ENCODE results near the gene IL18R1.

The IL18R1 gene

DNA sequence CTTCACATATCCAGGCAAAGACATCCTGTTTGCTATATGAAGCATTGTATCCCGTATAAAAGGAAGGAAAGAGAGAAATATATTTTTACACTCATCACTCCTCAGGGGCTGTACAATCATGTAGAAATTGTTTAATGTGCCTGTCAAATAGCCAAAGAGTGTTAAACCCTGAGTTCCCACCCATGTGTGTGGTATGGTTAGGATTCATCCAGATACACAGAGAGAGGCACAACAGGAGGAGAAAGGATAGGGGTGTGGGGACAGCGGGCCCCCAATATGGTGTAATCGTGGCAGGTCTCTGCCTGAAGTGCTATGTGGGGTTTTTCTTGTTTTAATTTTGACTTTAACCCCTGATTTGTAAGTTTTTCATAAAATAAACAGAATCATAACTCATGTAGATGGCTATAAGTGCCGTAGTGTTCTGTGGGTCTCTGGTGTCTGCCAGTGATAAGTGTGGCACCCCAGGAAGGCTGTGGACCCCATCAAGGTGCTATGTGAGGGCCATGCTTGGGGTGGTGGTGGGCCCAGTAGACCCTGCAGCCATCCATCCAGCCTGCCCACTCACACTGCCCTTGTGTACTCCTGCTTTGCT, 10.2 kb upstream of the IL18R1 start:
- DNase-seq (ENCODE audit: low read depth, low spot score): no peak

- no peak for DNase-seq (ENCODE audit: low read depth, low spot score)
Measured at GRCh38 chr2:102346381-102347130, 9.0 kb upstream of the IL18R1 start.

GRCh38 chr2:102350137-102350793, 5.3 kb upstream of the IL18R1 start:
- no peak for DNase-seq (ENCODE audit: low read depth, low spot score)

GRCh38 chr2:102356381-102356712, 751 bp downstream of the IL18R1 start:
- DNase-seq (ENCODE audit: low read depth, low spot score): no peak

DNA sequence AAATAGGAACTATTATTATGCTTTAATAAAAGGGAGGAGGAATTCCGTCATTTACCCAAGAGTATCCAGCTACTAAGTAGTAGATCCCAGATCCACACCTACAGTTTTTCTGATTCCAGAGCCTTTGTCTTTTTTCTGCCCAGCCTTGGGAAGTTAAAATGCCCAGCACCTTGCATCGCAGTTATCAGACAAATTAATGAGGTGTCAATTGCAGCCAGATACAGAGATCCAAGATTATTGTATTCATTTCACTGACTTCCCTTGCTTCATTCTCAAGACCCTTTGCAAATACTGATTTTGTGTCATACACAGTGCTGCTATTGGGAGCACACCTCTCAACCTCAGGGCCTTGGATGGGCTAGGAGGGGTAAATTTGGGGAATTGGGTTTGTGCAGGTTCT, 1.1 kb downstream of the IL18R1 start:
- no peak for DNase-seq (ENCODE audit: low read depth, low spot score)

- no peak for DNase-seq (ENCODE audit: low read depth, low spot score)
Measured at GRCh38 chr2:102357937-102358336, 2.3 kb downstream of the IL18R1 start.

GRCh38 chr2:102358496-102358895, 2.9 kb downstream of the IL18R1 start:
- DNase-seq (ENCODE audit: low read depth, low spot score): no peak

- DNase-seq (ENCODE audit: low read depth, low spot score): no peak
Measured at GRCh38 chr2:102359527-102359926, 3.9 kb downstream of the IL18R1 start.

GRCh38 chr2:102361632-102362241, 6.1 kb downstream of the IL18R1 start:
- no peak for DNase-seq (ENCODE audit: low read depth, low spot score)

DNA sequence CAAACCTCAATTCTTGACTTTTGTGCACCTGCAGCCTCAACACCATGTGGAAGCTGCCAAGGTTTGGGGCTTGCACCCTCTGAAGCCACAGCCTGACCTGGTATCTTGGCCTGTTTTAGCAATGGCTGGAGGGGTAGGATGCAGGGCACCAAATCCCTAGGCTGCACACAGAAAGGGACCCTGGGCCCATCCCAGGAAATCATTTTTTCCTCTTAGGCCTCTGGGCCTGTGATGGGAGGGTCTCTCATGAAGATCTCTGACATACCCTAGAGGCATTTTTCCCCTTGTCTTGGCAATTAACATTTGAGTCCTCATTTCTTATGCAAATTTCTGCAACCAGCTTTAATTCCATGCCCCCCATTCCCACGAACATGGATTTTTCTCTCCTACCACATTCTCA, 10.2 kb downstream of the IL18R1 start:
- no peak for DNase-seq (ENCODE audit: low read depth, low spot score)

DNA sequence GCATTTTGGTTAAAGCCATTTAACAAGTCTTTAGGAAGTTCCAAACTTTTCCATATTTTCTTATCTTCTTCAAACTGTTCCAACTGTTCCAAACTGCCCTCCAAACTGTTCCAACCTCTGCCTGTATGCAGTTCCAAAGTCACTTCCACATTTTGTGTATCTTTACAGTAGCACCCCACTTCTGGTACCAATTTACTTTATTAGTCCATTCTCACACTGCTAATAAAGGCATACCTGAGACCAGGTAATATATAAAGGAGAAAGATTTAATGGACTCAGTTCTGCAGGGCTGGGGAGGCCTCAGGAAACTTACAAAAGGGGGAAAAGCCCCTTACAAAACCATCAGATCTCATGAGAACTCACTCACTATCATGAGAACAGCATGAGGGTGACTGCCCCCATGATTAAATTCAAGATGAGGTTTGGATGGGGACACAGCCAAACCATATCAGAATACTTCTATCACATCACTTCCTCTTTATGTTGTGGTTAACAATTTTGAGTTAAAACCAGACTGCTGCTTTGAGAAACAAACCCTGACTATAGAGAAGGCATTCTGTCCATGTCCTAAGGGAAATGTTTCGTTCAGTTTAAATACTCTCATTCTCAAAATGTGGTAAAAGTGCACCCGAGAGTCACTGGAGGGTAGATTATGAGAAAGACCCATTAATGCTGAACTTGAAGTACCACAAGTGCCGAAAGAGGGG, 11.0 kb downstream of the IL18R1 start:
- no peak for DNase-seq (ENCODE audit: low read depth, low spot score)

- no peak for DNase-seq (ENCODE audit: low read depth, low spot score)
Measured at GRCh38 chr2:102367331-102367971, 11.9 kb downstream of the IL18R1 start.

DNA sequence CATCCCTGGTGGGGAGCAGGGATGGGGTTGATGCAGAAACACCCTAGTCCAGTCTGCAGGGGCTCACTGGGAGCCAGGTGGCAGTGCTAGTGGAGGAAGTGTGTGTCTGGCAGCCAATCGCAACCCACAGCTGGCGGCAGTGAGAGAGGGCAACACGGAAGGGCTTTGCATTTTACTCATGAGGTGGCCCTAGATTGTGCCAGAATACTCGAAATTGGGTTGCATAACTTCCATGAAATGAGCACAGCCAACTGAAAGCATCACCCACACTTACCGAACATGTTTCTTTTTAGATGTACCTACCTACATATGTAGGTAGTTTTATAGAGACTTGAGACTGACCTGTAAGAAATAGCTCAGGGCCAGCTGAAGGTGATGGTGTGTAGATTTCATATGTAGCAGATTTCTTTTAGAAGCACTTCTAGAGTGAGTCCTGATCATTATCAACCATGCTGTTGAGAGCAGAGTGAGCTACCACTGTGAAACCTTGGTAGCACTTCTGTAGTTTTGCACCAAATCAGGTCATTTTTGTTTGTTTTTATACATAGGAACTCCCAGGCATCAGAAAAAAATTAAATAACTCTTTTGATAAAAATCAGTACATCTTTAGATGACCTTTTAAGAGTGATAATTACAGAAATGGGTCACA, 13.0 kb downstream of the IL18R1 start:
- no peak for DNase-seq (ENCODE audit: low read depth, low spot score)

DNA sequence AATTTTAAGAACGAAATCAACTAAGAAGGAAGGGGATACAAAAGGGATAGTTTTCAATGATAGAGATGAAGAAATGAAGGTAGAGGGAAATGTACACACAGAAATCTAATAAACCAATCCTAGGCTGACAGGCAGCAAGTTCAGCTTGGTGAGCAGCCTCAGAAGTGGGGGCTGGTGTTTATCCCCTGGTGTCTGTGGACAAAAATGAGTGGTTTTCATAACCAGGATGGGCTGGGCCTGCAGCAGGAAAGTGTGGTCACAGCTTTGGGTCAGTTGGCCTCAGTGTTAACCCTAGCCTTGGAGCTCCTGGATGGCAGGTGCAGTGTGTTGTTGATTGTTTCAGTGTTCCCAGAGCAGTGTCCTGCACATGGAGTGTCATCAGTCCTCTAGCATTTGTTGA, 14.3 kb downstream of the IL18R1 start:
- DNase-seq (ENCODE audit: low read depth, low spot score): no peak

- no peak for DNase-seq (ENCODE audit: low read depth, low spot score)
Measured at GRCh38 chr2:102376052-102376591, 20.5 kb downstream of the IL18R1 start.

- DNase-seq (ENCODE audit: low read depth, low spot score): no peak
Measured at GRCh38 chr2:102383722-102384121, 28.1 kb downstream of the IL18R1 start.

DNA sequence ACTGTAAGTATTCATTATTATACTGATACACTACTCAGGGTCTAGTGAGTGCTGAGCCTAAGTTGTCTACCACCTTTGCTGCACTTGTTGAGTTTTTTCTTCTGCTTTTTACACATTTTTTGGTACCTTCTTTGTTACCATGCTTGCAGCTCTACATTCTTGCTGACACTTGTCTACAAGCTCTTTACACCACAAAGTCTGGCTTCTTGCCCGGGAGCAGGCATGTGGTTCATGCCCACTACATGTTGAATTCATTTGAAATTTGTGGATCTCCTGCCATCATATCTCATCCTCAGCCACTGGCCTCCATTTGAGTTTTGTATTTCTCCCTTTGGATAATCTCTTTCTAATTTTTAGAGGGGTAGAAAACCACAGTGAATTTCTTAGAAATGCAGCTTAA, 29.9 kb downstream of the IL18R1 start:
- peak; percentile 54 for DNase-seq (ENCODE audit: low read depth, low spot score)

- no peak for DNase-seq (ENCODE audit: low read depth, low spot score)
Measured at GRCh38 chr2:102386004-102386403, 30.4 kb downstream of the IL18R1 start.

DNA sequence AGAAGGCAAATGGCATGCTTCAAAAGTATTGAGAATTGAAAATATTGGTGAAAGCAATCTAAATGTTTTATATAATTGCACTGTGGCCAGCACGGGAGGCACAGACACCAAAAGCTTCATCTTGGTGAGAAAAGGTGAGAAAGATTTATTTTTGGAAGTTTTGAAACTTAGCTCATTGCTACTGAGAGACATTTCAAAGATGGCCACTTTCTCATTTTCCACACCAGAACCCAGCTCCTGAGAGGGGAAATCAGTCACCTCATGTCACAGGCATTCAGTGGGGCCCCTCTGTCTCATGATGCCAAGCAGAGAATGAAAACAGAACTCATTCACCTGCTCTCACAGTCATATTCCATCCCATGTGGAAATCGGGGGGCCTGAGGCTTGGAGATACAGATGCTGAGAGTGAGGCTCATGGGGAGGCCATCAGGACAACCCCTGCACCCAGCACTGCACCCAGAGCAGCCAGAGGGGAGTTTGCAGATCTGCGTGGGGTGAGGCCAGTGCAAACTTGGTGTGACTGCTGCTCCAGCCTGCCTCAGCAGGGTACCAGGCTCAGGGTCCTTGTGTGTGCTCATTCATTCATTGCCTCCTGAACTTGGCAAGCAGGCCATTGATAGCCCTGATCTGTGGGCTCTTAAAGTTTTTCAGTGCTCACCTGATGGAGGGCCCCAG, 31.4 kb downstream of the IL18R1 start:
- no peak for DNase-seq (ENCODE audit: low read depth, low spot score)
